Esophagus squamous epithelium (tissue), 4 donors: Measurements from ENCODE around the gene SLC39A10.

ENCODE experiments used
- POLR2A ChIP-seq, 4 donors: fragments of 450-650 bp; IDR thresholded peaks; one replicate each; pipeline ENCODE4 v1.6.1; 2017; ENCODE audit warnings: antibody characterized with exemption in 4 of 4, mild to moderate bottlenecking in 4 of 4, moderate library complexity in 3 of 4
- TF ChIP-seq, protein P1 (sequence below), 6 experiments: fragments of 450-650 bp in 4 of 6; fragments of 200-600 bp in 2 of 6; sonication (generic) in 2 of 6; IDR thresholded peaks; one replicate each; pipeline ENCODE4 v1.5.1; 2016 to 2019; ENCODE audit warnings: antibody characterized with exemption in 6 of 6, mild to moderate bottlenecking in 4 of 6, moderate library complexity in 4 of 6

GRCh38 chr2:195628666-195629065, 28.4 kb upstream of the SLC39A10 start:
- TF ChIP-seq, protein P1, sequence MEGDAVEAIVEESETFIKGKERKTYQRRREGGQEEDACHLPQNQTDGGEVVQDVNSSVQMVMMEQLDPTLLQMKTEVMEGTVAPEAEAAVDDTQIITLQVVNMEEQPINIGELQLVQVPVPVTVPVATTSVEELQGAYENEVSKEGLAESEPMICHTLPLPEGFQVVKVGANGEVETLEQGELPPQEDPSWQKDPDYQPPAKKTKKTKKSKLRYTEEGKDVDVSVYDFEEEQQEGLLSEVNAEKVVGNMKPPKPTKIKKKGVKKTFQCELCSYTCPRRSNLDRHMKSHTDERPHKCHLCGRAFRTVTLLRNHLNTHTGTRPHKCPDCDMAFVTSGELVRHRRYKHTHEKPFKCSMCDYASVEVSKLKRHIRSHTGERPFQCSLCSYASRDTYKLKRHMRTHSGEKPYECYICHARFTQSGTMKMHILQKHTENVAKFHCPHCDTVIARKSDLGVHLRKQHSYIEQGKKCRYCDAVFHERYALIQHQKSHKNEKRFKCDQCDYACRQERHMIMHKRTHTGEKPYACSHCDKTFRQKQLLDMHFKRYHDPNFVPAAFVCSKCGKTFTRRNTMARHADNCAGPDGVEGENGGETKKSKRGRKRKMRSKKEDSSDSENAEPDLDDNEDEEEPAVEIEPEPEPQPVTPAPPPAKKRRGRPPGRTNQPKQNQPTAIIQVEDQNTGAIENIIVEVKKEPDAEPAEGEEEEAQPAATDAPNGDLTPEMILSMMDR (IDR thresholded peaks at IDR 0.05) = no peak
- TF ChIP-seq POLR2A (IDR thresholded peaks at IDR 0.05) = no peak
